ENCODE data around the gene PYGB.
"Not testable (repeated sequence)": the region's sequence is repeated elsewhere in the genome, so short reads cannot be mapped to it uniquely, and the experiment has no call there.

The PYGB gene

GRCh38 chr20:25314497-25315417 is 66.9 kb downstream of the PYGB start:
- no peak for DNase-seq

DNA sequence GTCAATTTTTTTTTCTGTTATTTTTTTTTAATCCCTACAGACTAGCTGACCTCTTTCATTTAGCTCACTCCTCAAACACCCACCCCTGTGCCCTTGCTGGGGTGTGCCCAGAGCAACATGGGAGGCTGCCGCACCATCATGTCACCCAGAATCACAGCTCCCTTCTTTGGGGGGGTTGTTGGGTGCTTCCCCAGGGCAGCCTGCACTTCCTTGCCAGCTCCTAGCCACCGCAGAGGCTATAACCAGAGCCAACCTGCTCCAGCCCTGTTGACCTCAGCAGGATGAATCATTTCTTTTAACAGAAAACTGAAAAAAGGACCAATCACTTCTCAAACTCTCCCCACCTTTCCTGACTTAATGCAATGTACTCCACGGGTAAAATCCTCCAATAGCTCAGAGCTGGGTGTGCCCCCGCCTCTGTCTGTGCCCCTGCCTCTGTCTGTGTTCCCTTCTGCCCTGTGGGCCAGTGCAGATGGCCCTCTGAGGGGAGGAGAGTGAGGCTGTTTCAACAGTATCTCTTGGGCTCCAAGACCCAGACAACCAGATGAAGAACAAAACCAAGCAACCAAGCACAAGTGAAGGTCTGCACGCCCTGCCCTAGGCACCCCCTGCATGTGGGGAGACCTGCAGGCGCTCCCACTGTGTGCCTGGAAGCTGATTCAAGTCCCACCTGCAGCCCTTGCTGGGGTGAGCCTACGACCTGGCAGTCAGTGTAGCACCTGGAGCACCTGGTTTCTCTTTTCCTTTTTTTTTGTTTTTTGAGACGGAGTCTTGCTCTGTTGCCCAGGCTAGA is 67.7 kb downstream of the PYGB start:
- DNase-seq: no peak

DNA sequence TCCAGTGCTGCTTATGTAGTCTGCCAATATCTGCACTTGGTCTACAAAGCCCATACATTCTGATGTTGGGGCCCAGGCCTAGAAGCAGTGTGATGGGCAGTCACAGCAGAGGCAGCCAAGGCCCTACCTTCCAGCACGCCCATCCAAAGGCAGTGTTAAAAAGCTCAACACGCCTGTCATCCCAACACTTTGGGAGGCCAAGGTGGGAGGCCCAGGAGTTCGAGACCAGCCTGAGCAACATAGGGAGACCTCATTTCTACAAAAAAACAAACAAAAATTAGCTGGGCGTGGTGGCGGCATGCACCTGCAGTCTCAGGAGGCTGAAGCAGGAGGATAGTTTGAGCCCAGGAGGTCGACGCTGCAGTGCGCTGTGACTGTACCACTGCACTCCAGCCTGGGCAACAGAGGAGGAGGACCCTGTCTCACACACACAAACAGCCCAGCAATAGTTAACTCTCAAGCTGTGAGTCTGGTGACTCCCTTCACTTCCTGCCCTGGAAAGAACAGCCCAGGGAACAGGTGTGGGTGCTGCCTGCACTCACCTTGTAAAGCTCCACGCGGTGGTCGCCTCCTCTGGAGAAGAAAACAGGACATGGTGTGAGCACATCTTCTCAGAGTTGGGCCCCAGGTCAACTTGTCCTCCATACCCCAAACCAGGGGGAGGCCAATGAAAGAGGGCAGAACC is 68.8 kb downstream of the PYGB start:
- DNase-seq: no peak

DNA sequence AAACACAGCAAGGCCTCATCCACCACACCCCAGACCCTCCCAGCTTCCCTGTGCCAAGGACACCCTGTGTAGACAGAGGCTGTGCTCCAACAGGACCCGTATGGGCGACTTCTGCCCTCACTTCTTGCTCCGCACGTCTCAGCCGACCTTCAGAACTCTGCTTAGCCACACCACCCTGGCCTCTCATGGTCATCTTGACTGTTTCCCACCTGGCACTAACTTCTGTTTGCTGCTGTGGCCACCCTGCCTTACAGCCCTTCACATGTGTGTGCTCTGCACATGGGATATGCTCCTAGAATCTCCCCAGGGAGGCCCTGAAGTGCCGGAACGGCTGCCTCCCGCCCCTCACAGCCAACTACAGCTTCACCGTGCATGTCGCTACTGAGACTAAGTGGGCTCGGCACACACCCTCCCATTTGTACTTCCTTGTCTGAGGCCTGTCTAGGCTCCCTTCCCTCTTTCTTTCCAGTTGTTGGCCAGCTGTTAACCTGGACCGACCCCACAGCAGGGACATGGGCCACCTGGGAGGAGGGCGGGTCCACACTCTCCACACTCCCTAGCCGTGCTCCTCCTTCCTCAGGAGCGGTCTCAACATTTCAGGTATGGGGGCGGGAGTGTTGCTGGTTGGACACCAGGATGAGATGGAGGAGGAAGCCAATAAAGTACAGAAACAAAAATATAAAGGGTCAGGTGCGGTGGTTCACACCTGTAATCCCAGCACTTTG is 69.6 kb downstream of the PYGB start:
- DNase-seq: no peak

GRCh38 chr20:25318471-25319240 is 70.8 kb downstream of the PYGB start:
- DNase-seq: no peak

DNA sequence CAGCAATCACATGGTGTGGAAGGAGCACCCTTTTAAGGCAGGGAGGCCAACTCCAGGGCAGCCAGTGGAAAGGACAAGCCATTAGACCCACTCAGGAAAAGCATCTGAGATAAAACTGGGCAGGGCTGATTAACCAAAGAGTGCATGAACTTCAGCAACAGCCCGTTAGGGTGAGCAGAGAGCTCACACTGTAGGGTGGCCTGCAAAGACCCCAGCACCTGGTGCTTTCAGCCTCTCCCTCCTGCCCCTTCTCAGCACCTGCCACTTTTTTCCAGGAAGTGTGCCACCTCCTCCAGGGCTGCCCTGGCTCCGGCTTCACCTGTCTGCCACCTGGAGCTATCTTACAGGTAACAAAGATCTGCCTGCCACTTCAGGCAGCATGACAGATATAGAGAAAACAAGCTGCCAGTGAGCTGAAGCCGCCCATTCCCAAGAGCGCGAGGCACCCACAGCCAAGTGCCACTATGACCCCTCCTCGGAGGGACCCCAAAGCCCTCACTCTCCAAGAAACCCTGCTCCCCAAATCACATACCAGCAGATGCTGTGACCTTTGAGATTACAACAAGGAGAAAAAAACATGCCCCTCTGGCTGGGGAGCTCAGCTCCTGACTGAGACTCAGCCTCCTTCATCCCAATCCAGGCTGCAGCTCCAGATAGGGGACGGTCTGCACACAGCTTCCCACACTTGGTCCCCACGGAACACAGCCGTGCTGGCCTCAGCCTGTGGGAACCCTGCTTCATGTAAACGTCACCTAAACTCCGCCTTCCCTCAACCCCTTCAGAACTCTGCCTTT is 71.6 kb downstream of the PYGB start:
- no peak for DNase-seq

DNA sequence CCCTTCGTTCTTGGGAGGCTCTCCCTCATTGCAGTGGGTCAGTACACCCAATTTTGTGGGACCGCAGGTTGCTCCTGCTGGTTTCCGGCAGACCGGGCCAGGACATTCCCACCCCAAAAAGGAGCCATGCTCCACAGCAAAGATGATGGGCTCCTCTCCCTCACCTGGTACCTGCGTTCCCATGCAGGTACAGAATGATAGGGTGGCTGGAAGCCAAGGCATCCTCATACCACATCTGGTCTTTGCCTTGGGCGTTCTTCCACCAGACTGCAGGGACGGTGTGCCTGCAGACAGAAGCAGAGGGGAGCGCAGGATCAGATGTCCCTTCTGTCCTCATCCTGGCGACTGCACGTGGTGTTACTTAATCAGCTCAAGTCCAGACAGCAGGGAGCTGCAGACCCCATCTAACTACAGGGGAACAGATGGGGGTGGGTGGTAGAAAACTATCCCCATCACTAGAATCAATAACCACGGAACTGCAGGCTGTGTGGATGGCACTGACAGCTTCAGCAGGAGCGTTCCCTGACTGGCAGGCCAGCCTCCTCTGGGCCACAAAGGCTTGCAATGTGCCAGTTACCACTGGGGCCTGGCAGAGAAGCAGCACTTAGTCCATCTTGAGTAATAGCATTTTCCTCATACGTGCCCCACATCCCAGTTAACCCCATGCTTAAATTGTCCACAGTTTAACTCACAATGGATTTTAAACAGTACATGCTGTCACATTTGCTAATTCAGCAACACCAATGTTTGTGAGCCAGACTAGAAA is 72.3 kb downstream of the PYGB start:
- DNase-seq: peak; percentile 61

DNA sequence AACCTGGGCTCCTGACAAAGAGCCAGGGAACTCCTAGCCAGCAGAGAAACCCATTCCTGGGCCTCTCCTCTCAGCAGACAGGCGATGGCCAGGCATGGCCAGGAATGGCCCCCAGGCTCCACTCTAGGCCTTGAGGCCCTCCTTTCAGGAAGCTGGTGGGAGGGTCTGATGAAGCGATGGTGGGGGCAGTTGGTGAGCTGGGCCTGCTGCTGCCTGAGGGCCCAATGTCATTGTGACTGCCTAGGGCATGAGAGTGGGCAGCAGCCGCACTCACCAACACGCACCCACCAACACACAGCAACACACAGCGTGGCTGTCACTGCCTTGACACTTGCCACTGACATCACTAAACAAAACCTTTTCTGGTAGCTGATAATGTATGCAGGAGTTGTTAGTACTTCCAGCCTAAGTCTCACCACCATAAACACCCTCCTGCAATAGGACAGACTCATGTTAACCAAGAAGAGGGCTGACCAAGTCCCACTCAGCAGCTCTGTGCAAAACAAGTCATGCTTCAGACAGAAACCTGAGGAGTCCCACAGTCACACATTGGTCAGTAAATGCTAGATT is 73.5 kb downstream of the PYGB start:
- no peak for DNase-seq

- DNase-seq: no peak
Measured at GRCh38 chr20:25321991-25322390, 74.1 kb downstream of the PYGB start.

- DNase-seq: no peak
Measured at GRCh38 chr20:25323496-25324246, 75.8 kb downstream of the PYGB start.

DNA sequence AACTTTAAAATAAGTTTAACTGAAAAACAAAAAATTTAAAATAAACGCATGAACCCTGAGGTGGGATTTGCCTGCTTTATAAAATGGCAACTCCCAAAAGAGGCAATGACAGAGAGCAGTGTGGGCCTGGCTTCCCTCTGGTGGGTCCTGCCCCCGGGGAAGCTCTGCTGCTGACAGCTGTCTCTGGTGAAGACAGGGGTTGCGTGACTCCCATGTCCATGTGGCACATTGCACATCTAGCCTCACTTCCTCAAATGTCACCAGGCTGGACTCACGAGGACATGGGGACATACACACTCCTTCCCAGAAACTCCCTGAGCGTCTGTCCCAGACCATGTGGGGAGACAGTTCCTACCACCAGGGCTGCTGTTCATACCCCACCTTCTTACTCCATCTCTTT is 76.5 kb downstream of the PYGB start:
- DNase-seq: no peak

GRCh38 chr20:25325073-25325472 is 77.2 kb downstream of the PYGB start:
- DNase-seq: no peak

- no peak for DNase-seq
Measured at GRCh38 chr20:25325997-25326396, 78.1 kb downstream of the PYGB start.

DNA sequence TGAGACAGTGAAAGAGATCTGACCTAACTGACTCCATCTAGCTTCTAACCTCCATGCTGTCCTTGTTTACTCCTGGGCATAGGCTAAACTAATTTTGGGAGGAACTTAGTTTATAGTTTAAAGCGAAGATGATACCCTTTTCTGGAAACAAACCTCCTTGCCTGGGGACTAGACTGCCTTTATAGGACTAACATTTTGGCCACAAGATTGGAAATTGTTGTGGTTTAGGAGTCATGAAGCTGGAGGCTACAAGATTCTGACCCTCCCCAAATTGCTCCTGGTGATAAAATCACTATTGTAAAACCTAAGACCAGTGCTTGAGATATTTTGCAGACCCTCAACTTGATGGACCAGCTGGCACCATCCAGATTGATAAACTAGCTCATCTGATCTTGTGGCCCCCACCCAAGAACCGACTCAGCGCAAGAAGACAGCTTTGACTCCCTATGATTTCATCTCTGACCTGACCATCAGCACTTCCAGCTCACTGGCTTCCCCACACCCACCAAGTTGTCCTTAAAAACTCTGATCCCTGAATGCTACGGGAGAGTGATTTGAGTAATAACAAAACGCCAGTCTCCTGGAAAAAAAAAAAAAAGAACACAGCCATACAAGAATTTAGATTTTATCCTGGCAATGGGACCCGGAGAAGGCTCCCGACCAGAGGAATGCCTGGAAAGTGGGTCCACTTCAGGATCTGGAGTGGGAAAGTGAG is 79.8 kb downstream of the PYGB start:
- no peak for DNase-seq

DNA sequence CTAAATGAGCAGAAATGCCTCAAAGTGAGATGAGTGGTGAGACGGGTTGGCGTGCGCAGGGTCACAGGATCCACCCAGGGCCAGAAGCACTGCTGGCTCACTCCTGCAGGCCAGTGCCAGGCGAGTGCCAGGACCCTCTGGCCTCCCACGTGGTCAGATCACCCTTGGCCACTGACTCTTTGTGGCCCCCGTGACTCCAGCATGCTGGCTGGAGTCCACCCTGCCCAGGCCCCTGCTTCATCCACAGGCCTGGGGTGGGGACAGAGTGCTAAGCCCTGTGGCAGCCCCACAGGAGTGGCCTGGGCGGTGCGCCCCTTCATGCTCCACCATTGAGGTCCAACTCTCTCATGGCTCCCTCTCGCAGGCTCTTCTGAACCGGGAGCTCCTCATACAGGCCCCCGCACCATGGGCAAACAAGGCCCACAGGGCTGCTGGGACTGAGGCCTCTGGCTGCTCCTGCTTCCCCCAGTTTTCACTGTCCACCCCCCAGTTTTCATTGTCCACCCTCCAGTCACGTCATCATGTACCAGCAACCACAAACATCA is 81.1 kb downstream of the PYGB start:
- no peak for DNase-seq

DNA sequence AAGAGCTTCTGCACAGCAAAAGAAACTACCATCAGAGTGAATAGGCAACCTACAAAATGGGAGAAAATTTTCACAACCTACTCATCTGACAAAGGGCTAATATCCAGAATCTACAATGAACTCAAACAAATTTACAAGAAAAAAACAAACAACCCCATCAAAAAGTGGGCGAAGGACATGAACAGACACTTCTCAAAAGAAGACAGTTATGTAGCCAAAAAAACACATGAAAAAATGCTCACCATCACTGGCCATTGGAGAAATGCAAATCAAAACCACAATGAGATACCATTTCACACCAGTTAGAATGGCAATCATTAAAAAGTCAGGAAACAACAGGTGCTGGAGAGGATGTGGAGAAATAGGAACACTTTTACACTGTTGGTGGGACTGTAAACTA is 87.1 kb downstream of the PYGB start:
- not testable (repeated sequence) for DNase-seq

GRCh38 chr20:25336561-25337422 is 88.9 kb downstream of the PYGB start:
- no peak for DNase-seq
